CD4-positive, alpha-beta T cell treated with Interleukin-6 for 4 hours (primary cell): ENCODE results near the gene ZNF431.
"Not testable (repeated sequence)": the region's sequence is repeated elsewhere in the genome, so short reads cannot be mapped to it uniquely, and the experiment has no call there.

Experiments used
- DNase-seq: peaks from one replicate; pipeline ENCODE4 v3.0.0-alpha.2; 2020; ENCODE audit warnings: mixed read lengths

The ZNF431 gene

GRCh38 chr19:21141787-21142464 is at the start of gene ZNF431:
ZNF431 (plus strand) TSS chr19:21142040; CDS start chr19:21142184, 144 bp downstream.
- peak; percentile 88 for DNase-seq

- DNase-seq: no peak
These were observed 49.7 kb upstream of the ZNF431 start for GRCh38 chr19:21092109-21092508.

GRCh38 chr19:21094347-21095025 is 47.4 kb upstream of the ZNF431 start:
- DNase-seq: no peak

GRCh38 chr19:21098291-21098690 is 43.5 kb upstream of the ZNF431 start:
- DNase-seq: no peak

- DNase-seq: no peak
These were observed 40.2 kb upstream of the ZNF431 start for GRCh38 chr19:21101521-21102242.

- DNase-seq: no peak
These were observed 32.7 kb upstream of the ZNF431 start for GRCh38 chr19:21109116-21109515.

- DNase-seq: no peak
These were observed 31.7 kb upstream of the ZNF431 start for GRCh38 chr19:21110183-21110582.

- no peak for DNase-seq
These were observed 26.4 kb upstream of the ZNF431 start for GRCh38 chr19:21115430-21115829.

- DNase-seq: no peak
These were observed 24.6 kb upstream of the ZNF431 start for GRCh38 chr19:21117041-21117907.

GRCh38 chr19:21126078-21126477 is 15.8 kb upstream of the ZNF431 start:
- DNase-seq: no peak

- DNase-seq: no peak
These were observed 14.8 kb upstream of the ZNF431 start for GRCh38 chr19:21127001-21127400.

GRCh38 chr19:21127898-21128297 is 13.9 kb upstream of the ZNF431 start:
- DNase-seq: no peak

- DNase-seq: no peak
These were observed 12.7 kb upstream of the ZNF431 start for GRCh38 chr19:21128901-21129698.

GRCh38 chr19:21130097-21130775 is 11.6 kb upstream of the ZNF431 start:
- DNase-seq: no peak

GRCh38 chr19:21133633-21134032 is 8.2 kb upstream of the ZNF431 start:
- DNase-seq: no peak

- no peak for DNase-seq
These were observed 6.9 kb upstream of the ZNF431 start for GRCh38 chr19:21134934-21135366.

- DNase-seq: no peak
These were observed 6.4 kb upstream of the ZNF431 start for GRCh38 chr19:21135433-21135832.

- DNase-seq: no peak
These were observed 3.7 kb upstream of the ZNF431 start for GRCh38 chr19:21138130-21138529.

- DNase-seq: not testable (repeated sequence)
These were observed 834 bp upstream of the ZNF431 start for GRCh38 chr19:21141006-21141405.

- DNase-seq: no peak
These were observed 1.6 kb downstream of the ZNF431 start for GRCh38 chr19:21143428-21143827.

GRCh38 chr19:21143854-21144253 is 2.0 kb downstream of the ZNF431 start:
- no peak for DNase-seq
